Measurements from ENCODE around the gene PHEX.
A peak's percentile ranks its signal among the peaks of the same experiment; 100 is the strongest.

PHEX gene

GRCh38 chrX:22032084-22032483 is at the start of gene PHEX:
PHEX (plus strand) TSS chrX:22032325; CDS start chrX:22033006, 681 bp downstream.
- TF ChIP-seq RAD21 (IDR thresholded peaks at IDR 0.05; ENCODE audit: low read depth), result no peak
- TF ChIP-seq CEBPB (IDR thresholded peaks at IDR 0.05), result no peak

- TF ChIP-seq RAD21 (IDR thresholded peaks at IDR 0.05; ENCODE audit: low read depth) (peak; percentile 70), USF1 (IDR thresholded peaks at IDR 0.05) (no peak), FOXM1 (IDR thresholded peaks at IDR 0.05; ENCODE audit: borderline replicate concordance, low read depth) (no peak)
These were observed 46.8 kb upstream of the PHEX start for GRCh38 chrX:21985332-21985777.

- no peak for TF ChIP-seq REST (IDR thresholded peaks at IDR 0.05; ENCODE audit: low read depth)
- no peak for TF ChIP-seq YY1 (IDR thresholded peaks at IDR 0.05; ENCODE audit: low read depth)
- no peak for TF ChIP-seq EGR1 (IDR thresholded peaks at IDR 0.05)
- no peak for TF ChIP-seq EP300 (IDR thresholded peaks at IDR 0.05; ENCODE audit: borderline replicate concordance)
- no peak for TF ChIP-seq TEAD4 (IDR thresholded peaks at IDR 0.05)
- TF ChIP-seq MAX (IDR thresholded peaks at IDR 0.05), result no peak
- TF ChIP-seq CEBPB (IDR thresholded peaks at IDR 0.05), result no peak
- TF ChIP-seq ZBTB7A (IDR thresholded peaks at IDR 0.05; ENCODE audit: low read depth), result no peak
- no peak for TF ChIP-seq CREB1 (IDR thresholded peaks at IDR 0.05; ENCODE audit: low read depth)
- no peak for TF ChIP-seq NFIC (IDR thresholded peaks at IDR 0.05)
- TF ChIP-seq FOXM1 (IDR thresholded peaks at IDR 0.05; ENCODE audit: borderline replicate concordance, low read depth), result no peak
- no peak for TF ChIP-seq TAF1 (IDR thresholded peaks at IDR 0.05; ENCODE audit: low read depth)
- TF ChIP-seq RAD21 (IDR thresholded peaks at IDR 0.05; ENCODE audit: low read depth), result no peak
- TF ChIP-seq TCF12 (IDR thresholded peaks at IDR 0.05; ENCODE audit: low read depth), result no peak
- no peak for TF ChIP-seq USF1 (IDR thresholded peaks at IDR 0.05)
These were observed 45.5 kb upstream of the PHEX start for GRCh38 chrX:21986596-21986995.

- no peak for TF ChIP-seq EP300 (IDR thresholded peaks at IDR 0.05; ENCODE audit: borderline replicate concordance)
- no peak for TF ChIP-seq TAF1 (IDR thresholded peaks at IDR 0.05; ENCODE audit: low read depth)
- no peak for TF ChIP-seq EGR1 (IDR thresholded peaks at IDR 0.05)
- no peak for TF ChIP-seq CREB1 (IDR thresholded peaks at IDR 0.05; ENCODE audit: low read depth)
- TF ChIP-seq MAX (IDR thresholded peaks at IDR 0.05), result no peak
- no peak for TF ChIP-seq REST (IDR thresholded peaks at IDR 0.05; ENCODE audit: low read depth)
- no peak for TF ChIP-seq RAD21 (IDR thresholded peaks at IDR 0.05; ENCODE audit: low read depth)
- no peak for TF ChIP-seq TEAD4 (IDR thresholded peaks at IDR 0.05)
These were observed 42.7 kb upstream of the PHEX start for GRCh38 chrX:21989384-21989783.

GRCh38 chrX:21990832-21991231 is 41.3 kb upstream of the PHEX start:
- TF ChIP-seq ZBTB7A (IDR thresholded peaks at IDR 0.05; ENCODE audit: low read depth) (no peak), NFIC (IDR thresholded peaks at IDR 0.05) (no peak), EP300 (IDR thresholded peaks at IDR 0.05; ENCODE audit: borderline replicate concordance) (no peak), RAD21 (IDR thresholded peaks at IDR 0.05; ENCODE audit: low read depth) (no peak), MAX (IDR thresholded peaks at IDR 0.05) (no peak), USF1 (IDR thresholded peaks at IDR 0.05) (no peak), FOXM1 (IDR thresholded peaks at IDR 0.05; ENCODE audit: borderline replicate concordance, low read depth) (no peak), YY1 (IDR thresholded peaks at IDR 0.05; ENCODE audit: low read depth) (no peak), CEBPB (IDR thresholded peaks at IDR 0.05) (no peak)

GRCh38 chrX:21991504-21991903 is 40.6 kb upstream of the PHEX start:
- TF ChIP-seq CREB1 (IDR thresholded peaks at IDR 0.05; ENCODE audit: low read depth) (no peak), EGR1 (IDR thresholded peaks at IDR 0.05) (no peak), ZBTB7A (IDR thresholded peaks at IDR 0.05; ENCODE audit: low read depth) (no peak), CEBPB (IDR thresholded peaks at IDR 0.05) (no peak), USF1 (IDR thresholded peaks at IDR 0.05) (no peak), TEAD4 (IDR thresholded peaks at IDR 0.05) (no peak), EP300 (IDR thresholded peaks at IDR 0.05; ENCODE audit: borderline replicate concordance) (no peak), TCF12 (IDR thresholded peaks at IDR 0.05; ENCODE audit: low read depth) (no peak), FOXM1 (IDR thresholded peaks at IDR 0.05; ENCODE audit: borderline replicate concordance, low read depth) (no peak), TAF1 (IDR thresholded peaks at IDR 0.05; ENCODE audit: low read depth) (no peak), YY1 (IDR thresholded peaks at IDR 0.05; ENCODE audit: low read depth) (no peak), RAD21 (IDR thresholded peaks at IDR 0.05; ENCODE audit: low read depth) (no peak), NFIC (IDR thresholded peaks at IDR 0.05) (no peak), MAX (IDR thresholded peaks at IDR 0.05) (no peak), REST (IDR thresholded peaks at IDR 0.05; ENCODE audit: low read depth) (no peak)

All from Ishikawa (cell line).